ENCODE results near the gene PDE9A. TPM values are rescaled to one million over a fixed set of nuclear protein-coding genes. Genes with fewer than 3 reads are reported as not detected.
A peak's percentile ranks its signal among the peaks of the same experiment; 100 is the strongest.

The PDE9A gene
- total RNA-seq, 1 experiment from 2014 or later: 44.8 TPM

DNA sequence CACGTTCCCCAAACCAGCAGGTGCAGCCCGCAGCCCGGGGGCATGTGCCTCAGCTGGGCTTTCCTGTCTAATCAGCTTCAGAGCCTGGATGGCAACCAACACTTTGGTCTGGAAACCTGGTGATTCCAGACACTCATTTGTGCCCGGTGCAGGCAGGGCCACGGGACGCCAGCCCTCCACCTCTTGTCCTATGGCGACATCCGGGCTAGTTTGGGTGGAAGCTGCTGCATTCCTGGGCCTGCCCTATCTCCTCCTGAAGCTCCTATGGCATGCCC lies 114.1 kb downstream of the PDE9A start:
- H3K36me3 Mint-ChIP-seq: peaks cover 75% of the 10 kb centered on the region
- no peak overlapping the region for H3K4me3 Mint-ChIP-seq
- H3K27me3 Mint-ChIP-seq (ENCODE audit: low read depth): no peaks in the 10 kb centered on the region
- DNase-seq (ENCODE audit: low spot score) (no peak), ATAC-seq (no peak)
- H3K27ac Mint-ChIP-seq: no peak overlapping the region
- TF ChIP-seq HMGA2 (CRISPR knock-in tag; IDR thresholded peaks at IDR 0.05) (no peak), ZNF423 (CRISPR knock-in tag; IDR thresholded peaks at IDR 0.05) (no peak)
- ChIA-PET POLR2A (no interaction called here), CTCF (no interaction called here)
- no peaks in the 10 kb centered on the region for H3K4me1 Mint-ChIP-seq
- no peaks in the 10 kb centered on the region for H3K9me3 Mint-ChIP-seq

- CTCF ChIA-PET: interaction anchor here (0.9 kb wide), 1 partner anchor 175 kb away, joined by 3 read pairs; no protein-coding TSS in a partner anchor
- POLR2A ChIA-PET: no interaction called here
- peaks cover 74% of the 10 kb centered on the region for H3K36me3 Mint-ChIP-seq
Measured at GRCh38 chr21:42768324-42769121, 115.1 kb downstream of the PDE9A start.

DNA sequence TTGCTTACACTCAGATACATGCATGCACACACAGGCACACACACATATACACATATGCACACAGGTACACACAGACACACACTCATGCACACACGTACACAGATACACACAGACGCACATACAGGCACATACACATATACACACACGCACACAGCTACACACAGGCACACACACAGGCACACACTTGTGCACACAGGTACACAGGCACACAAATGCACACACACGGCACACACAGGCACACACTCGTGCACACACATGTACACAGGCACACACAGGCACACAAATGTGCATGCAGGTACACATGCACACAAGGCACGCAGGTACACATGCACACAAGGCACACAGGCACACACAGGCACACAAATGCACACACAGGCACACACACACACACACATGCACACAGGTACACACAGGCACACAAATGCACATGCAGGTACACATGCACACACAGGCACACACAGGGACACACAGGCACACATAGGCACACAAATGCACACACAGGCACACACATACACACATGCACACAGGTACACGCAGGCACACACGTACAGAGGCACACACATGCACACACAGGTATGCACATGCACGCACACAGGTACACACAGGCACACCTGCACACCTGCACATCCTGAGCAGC lies 115.9 kb downstream of the PDE9A start:
- 0 out of 2 replicates have a peak, but pooled peaks cover 3% of the 10 kb centered on the region for H3K9me3 Mint-ChIP-seq
- POLR2A ChIA-PET: no interaction called here

More at GRCh38 chr21:42768324-42769121, 115.1 kb downstream of the PDE9A start:
- ATAC-seq (no peak), DNase-seq (ENCODE audit: low spot score) (no peak)
- H3K4me1 Mint-ChIP-seq: no peaks in the 10 kb centered on the region
- TF ChIP-seq ATF2 (CRISPR knock-in tag; IDR thresholded peaks at IDR 0.05; ENCODE audit: borderline replicate concordance, low read depth): no peak
- TF ChIP-seq, protein P1, sequence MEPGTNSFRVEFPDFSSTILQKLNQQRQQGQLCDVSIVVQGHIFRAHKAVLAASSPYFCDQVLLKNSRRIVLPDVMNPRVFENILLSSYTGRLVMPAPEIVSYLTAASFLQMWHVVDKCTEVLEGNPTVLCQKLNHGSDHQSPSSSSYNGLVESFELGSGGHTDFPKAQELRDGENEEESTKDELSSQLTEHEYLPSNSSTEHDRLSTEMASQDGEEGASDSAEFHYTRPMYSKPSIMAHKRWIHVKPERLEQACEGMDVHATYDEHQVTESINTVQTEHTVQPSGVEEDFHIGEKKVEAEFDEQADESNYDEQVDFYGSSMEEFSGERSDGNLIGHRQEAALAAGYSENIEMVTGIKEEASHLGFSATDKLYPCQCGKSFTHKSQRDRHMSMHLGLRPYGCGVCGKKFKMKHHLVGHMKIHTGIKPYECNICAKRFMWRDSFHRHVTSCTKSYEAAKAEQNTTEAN (CRISPR knock-in tag; IDR thresholded peaks at IDR 0.05): peak; percentile 61; the same call in 1 of the 2 replicates
- H3K27ac Mint-ChIP-seq: peak overlapping the region; percentile 8; the same call in 1 of the 2 replicates
- no peaks in the 10 kb centered on the region for H3K27me3 Mint-ChIP-seq (ENCODE audit: low read depth)
- H3K9me3 Mint-ChIP-seq: no peaks in the 10 kb centered on the region
- H3K4me3 Mint-ChIP-seq: no peak overlapping the region

More for the DNA sequence above, 115.9 kb downstream of the PDE9A start:
- CTCF ChIA-PET: interaction anchor here (0.9 kb wide), 1 partner anchor 176 kb away, joined by 3 read pairs; no protein-coding TSS in a partner anchor
- Mint-ChIP-seq H3K36me3 (peaks cover 70% of the 10 kb centered on the region), H3K27ac (peak overlapping the region; percentile 8; the same call in 1 of the 2 replicates), H3K4me1 (no peaks in the 10 kb centered on the region), H3K4me3 (no peak overlapping the region), H3K27me3 (ENCODE audit: low read depth) (no peaks in the 10 kb centered on the region)
- TF ChIP-seq, protein P2, sequence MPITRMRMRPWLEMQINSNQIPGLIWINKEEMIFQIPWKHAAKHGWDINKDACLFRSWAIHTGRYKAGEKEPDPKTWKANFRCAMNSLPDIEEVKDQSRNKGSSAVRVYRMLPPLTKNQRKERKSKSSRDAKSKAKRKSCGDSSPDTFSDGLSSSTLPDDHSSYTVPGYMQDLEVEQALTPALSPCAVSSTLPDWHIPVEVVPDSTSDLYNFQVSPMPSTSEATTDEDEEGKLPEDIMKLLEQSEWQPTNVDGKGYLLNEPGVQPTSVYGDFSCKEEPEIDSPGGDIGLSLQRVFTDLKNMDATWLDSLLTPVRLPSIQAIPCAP (CRISPR knock-in tag; IDR thresholded peaks at IDR 0.05): no peak
- TF ChIP-seq TCF7 (CRISPR knock-in tag; IDR thresholded peaks at IDR 0.05; ENCODE audit: low read depth): no peak
- TF ChIP-seq ZNF425 (CRISPR knock-in tag; conservative IDR thresholded peaks at IDR 0.05): no peak
- TF ChIP-seq, protein P1 (CRISPR knock-in tag; IDR thresholded peaks at IDR 0.05): peak; percentile 26; the same call in 1 of the 2 replicates
- TF ChIP-seq USF2 (CRISPR knock-in tag; IDR thresholded peaks at IDR 0.05): no peak
- TF ChIP-seq, protein P3, sequence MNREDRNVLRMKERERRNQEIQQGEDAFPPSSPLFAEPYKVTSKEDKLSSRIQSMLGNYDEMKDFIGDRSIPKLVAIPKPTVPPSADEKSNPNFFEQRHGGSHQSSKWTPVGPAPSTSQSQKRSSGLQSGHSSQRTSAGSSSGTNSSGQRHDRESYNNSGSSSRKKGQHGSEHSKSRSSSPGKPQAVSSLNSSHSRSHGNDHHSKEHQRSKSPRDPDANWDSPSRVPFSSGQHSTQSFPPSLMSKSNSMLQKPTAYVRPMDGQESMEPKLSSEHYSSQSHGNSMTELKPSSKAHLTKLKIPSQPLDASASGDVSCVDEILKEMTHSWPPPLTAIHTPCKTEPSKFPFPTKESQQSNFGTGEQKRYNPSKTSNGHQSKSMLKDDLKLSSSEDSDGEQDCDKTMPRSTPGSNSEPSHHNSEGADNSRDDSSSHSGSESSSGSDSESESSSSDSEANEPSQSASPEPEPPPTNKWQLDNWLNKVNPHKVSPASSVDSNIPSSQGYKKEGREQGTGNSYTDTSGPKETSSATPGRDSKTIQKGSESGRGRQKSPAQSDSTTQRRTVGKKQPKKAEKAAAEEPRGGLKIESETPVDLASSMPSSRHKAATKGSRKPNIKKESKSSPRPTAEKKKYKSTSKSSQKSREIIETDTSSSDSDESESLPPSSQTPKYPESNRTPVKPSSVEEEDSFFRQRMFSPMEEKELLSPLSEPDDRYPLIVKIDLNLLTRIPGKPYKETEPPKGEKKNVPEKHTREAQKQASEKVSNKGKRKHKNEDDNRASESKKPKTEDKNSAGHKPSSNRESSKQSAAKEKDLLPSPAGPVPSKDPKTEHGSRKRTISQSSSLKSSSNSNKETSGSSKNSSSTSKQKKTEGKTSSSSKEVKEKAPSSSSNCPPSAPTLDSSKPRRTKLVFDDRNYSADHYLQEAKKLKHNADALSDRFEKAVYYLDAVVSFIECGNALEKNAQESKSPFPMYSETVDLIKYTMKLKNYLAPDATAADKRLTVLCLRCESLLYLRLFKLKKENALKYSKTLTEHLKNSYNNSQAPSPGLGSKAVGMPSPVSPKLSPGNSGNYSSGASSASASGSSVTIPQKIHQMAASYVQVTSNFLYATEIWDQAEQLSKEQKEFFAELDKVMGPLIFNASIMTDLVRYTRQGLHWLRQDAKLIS (CRISPR knock-in tag; IDR thresholded peaks at IDR 0.05; ENCODE audit: borderline replicate concordance): no peak
- no peak for TF ChIP-seq FOXK1 (CRISPR knock-in tag; IDR thresholded peaks at IDR 0.05)
- TF ChIP-seq SOX15 (CRISPR knock-in tag; IDR thresholded peaks at IDR 0.05): no peak
- no peak for TF ChIP-seq FOXP1 (CRISPR knock-in tag; IDR thresholded peaks at IDR 0.05; ENCODE audit: borderline replicate concordance)
- DNase-seq (ENCODE audit: low spot score) (no peak), ATAC-seq (no peak)

Data from WTC11 (cell line).